Body of pancreas (tissue), 4 donors: ENCODE measurements around the gene MTMR11. TPM values are rescaled to one million over a fixed set of nuclear protein-coding genes. Genes with fewer than 3 reads are reported as not detected.
"Not testable (repeated sequence)": the region's sequence is repeated elsewhere in the genome, so short reads cannot be mapped to it uniquely, and the experiment has no call there.

ENCODE experiments used
- ATAC-seq: fragments of 150-250 bp; one replicate; pipeline ENCODE4 v1.9.1; 2016
- DNase-seq, 4 donors: peaks; one replicate each; pipeline ENCODE4 v3.0.0-alpha.2; 2019
- H3K27ac ChIP-seq, 4 donors: fragments of 200-600 bp; sonication (generic); 1 replicate in 3 of 4; 2 replicates in 1 of 4; pipeline versions ENCODE4 v1.5.1 to v1.6.1; 2016 to 2019; ENCODE audit warnings: mild to moderate bottlenecking in 1 of 4, mixed read lengths in 1 of 4, moderate library complexity in 1 of 4
- H3K27me3 ChIP-seq, 2 donors: fragments of 200-600 bp; sonication (generic); one replicate each; pipeline ENCODE4 v1.6.0; 2016; ENCODE audit warnings: mild to moderate bottlenecking in 1 of 2
- H3K36me3 ChIP-seq, 2 donors: fragments of 200-600 bp; sonication (generic); replicated peaks in 1 of 2; 2 replicates each; pipeline ENCODE4 v1.5.1; 2016; ENCODE audit warnings: low read depth in 2 of 2; ENCODE audit not compliant: insufficient read depth in 1 of 2
- H3K4me1 ChIP-seq: fragments of 200-600 bp; sonication (generic); one replicate; pipeline ENCODE4 v1.6.0; 2016
- H3K4me3 ChIP-seq, 2 donors: fragments of 200-600 bp; sonication (generic); 1 replicate in 1 of 2; 2 replicates in 1 of 2; pipeline ENCODE4 v1.5.1; 2016 to 2019
- H3K9me3 ChIP-seq, 3 donors: fragments of 200-600 bp; sonication (generic); 1 replicate in 2 of 3; 2 replicates in 1 of 3; pipeline ENCODE4 v1.5.1; 2016
- POLR2A ChIP-seq, 3 donors: fragments of 450-650 bp; IDR thresholded peaks; one replicate each; pipeline ENCODE4 v1.6.1; 2016; ENCODE audit warnings: antibody characterized with exemption in 3 of 3, mild to moderate bottlenecking in 2 of 3
- WGBS, 2 donors: methylation state at CpG; one replicate each; pipeline ENCODE4 v1.1.5; 2017; 5-methylcytosine and 5-hydroxymethylcytosine counted together
- intact Hi-C: fragments of 100-400 bp; cut with DNase I; formaldehyde crosslinking; loops from one replicate; pipeline ENCODE4 v1.15.1; 2023
- total RNA-seq, 2 donors: library from RNA; depleted of rRNA; stranded (reverse); fragments of >200 nt; gene quantifications; one replicate each; pipeline ENCODE4 v1.1.0, GENCODE V29; 2016
- TF ChIP-seq, protein P1 (sequence below), 7 experiments: fragments of 450-650 bp in 4 of 7; fragments of 200-600 bp in 3 of 7; sonication (generic) in 3 of 7; IDR thresholded peaks; one replicate each; pipeline ENCODE4 v1.5.1; 2016 to 2019; ENCODE audit warnings: antibody characterized with exemption in 7 of 7

MTMR11 gene
- total RNA-seq, 2 donors from 2014 or later = 3.0 to 28.3 TPM

DNA sequence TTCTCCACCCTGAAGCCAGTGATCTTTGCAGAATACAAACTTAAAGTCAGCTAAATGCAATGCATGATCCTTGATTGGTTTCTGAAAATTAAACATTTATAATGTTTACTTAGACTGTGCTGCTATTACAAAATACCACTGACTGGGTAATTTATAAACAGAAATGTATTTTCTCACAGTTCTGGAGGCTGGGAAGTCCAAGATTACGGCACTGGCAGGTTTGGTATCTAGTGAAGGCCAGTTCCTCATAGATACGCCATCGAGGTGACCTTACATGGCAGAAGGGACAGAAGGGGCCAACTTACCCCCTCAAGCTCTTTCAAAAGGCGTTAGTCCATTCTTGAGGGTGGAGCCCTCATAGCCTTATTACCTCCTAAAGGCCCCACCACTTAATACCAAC lies 40.1 kb downstream of the MTMR11 start:
- intact Hi-C loops = no loop called here
- no peaks in the 10 kb centered on the region for H3K27me3 ChIP-seq

DNA sequence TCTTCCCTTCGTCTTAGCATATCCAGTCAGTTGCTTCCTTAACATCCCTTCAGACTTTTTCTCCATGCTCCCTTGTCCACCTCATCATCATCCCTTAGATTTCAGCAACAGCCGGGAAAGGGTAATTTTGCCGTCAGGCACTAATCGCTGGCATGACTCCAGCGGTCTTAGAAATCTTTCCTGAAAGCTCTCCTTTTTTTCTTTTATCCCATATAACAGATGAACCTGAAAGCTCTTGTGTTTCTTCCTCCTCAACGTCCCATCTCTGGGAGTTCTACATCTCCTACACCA lies 47.7 kb downstream of the MTMR11 start:
- Histone ChIP-seq H3K27me3 (no peaks in the 10 kb centered on the region), H3K4me3 (peak overlapping the region; percentile 1 to 28), H3K4me1 (peaks cover 27% of the 10 kb centered on the region), H3K9me3 (no peaks in the 10 kb centered on the region), H3K36me3 (no peaks in the 10 kb centered on the region), H3K27ac (peak overlapping the region; percentile 98 to 100 (median 100))
- WGBS, 2 donors = 16 to 19% methylated on average over 6 of the region's 6 CpGs
- intact Hi-C loops = no loop called here
- ATAC-seq (no peak), DNase-seq (peak; percentile 45 to 51 (median 48))
- no peak for TF ChIP-seq POLR2A (IDR thresholded peaks at IDR 0.05)
- TF ChIP-seq, protein P1, sequence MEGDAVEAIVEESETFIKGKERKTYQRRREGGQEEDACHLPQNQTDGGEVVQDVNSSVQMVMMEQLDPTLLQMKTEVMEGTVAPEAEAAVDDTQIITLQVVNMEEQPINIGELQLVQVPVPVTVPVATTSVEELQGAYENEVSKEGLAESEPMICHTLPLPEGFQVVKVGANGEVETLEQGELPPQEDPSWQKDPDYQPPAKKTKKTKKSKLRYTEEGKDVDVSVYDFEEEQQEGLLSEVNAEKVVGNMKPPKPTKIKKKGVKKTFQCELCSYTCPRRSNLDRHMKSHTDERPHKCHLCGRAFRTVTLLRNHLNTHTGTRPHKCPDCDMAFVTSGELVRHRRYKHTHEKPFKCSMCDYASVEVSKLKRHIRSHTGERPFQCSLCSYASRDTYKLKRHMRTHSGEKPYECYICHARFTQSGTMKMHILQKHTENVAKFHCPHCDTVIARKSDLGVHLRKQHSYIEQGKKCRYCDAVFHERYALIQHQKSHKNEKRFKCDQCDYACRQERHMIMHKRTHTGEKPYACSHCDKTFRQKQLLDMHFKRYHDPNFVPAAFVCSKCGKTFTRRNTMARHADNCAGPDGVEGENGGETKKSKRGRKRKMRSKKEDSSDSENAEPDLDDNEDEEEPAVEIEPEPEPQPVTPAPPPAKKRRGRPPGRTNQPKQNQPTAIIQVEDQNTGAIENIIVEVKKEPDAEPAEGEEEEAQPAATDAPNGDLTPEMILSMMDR (IDR thresholded peaks at IDR 0.05) = no peak

More for the DNA sequence above, 40.1 kb downstream of the MTMR11 start:
- Histone ChIP-seq H3K36me3 (no peaks in the 10 kb centered on the region), H3K4me3 (no peak overlapping the region), H3K27ac (no peak overlapping the region), H3K4me1 (peaks cover 9% of the 10 kb centered on the region), H3K9me3 (no peaks in the 10 kb centered on the region)
- TF ChIP-seq, protein P1 (IDR thresholded peaks at IDR 0.05) = no peak
- TF ChIP-seq POLR2A (IDR thresholded peaks at IDR 0.05) = no peak
- DNase-seq = no peak
- WGBS, 2 donors = 89 to 92% methylated on average over 4 of the region's 4 CpGs
- no peak for ATAC-seq

DNA sequence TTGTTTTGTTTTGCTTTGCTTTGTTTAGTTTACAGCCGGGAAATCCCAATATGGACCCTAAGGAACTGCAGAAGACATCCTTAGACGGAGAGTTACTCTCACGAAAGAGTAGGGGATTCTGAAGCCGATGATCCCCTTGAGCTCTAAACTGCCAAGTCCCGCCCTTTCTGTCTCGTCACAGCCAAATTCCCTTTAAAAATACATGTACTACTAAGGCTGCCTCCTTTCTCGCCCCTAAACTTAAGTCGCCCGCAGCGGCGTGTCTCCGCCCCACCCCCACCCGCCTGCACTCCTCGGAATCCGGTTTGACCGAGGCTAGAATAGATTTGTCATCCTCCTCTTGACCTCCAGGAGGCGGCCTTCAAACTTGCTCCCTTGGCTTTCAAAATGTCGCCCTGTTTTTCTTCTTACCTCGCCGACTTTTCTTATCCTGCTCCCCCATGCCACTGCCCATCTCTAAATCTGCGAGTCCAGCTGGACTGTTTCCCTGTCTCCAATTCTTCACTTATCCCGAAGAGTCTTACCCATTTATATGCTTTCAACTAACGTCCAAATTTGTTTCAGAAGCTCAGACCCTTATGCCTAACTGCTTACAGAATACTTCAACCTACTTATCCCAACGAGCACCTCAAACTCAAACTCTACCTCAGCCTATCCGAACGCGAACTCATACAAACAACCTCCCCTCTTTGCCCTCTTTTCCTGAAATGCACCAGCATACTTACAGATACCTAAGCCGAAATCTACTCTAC lies 48.3 kb downstream of the MTMR11 start:
- Histone ChIP-seq H3K4me1 (peaks cover 31% of the 10 kb centered on the region), H3K36me3 (no peaks in the 10 kb centered on the region), H3K27me3 (no peaks in the 10 kb centered on the region), H3K27ac (peak overlapping the region; percentile 98 to 100 (median 100)), H3K4me3 (peak overlapping the region; percentile 1 to 28), H3K9me3 (no peaks in the 10 kb centered on the region)
- intact Hi-C loops = no loop called here
- 2% methylated on average over 28 of the region's 28 CpGs for WGBS, 2 donors
- peak; percentile 84 to 89 (median 86) for DNase-seq
- TF ChIP-seq, protein P1 (IDR thresholded peaks at IDR 0.05) = peak in 6 of 7 experiments; percentile 30 to 77 (median 58)
- peak in 1 of 3 donors; percentile 74 for TF ChIP-seq POLR2A (IDR thresholded peaks at IDR 0.05)
- peak; percentile 35 for ATAC-seq

DNA sequence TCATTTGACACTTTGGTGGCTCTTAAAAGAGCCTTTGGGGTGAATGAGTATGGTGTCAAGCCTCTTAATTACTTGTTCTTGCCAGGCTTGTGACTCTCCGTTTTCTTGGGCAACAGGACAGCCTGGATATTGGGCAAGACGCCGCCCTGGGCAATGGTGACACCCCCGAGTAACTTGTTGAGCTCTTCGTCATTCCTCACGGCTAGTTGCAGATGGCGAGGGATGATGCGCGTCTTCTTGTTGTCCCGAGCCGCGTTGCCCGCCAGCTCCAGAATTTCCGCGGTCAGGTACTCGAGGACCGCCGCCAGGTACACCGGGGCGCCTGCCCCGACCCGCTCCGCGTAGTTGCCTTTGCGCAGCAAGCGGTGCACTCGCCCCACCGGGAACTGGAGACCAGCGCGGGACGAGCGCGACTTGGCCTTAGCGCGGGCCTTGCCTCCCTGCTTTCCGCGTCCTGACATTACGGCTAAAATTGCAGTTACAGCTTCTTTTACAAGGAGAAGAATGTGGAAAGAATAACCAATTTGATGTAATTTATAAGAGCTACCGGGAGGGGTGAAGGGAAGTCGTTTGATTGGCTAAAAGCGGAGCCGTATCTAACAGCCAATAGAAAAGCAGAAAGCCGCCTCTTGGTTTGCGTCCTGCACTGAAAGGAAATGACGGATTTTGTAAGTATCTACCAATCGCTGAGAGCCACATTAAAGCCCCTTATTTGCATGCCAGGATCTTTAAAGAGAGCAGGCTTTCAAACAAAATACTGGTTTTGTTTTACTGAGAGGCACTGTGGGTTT lies 49.0 kb downstream of the MTMR11 start:
- ATAC-seq = peak; percentile 69
- Histone ChIP-seq H3K4me3 (peak overlapping the region in 1 of 2 donors; percentile 28), H3K36me3 (no peaks in the 10 kb centered on the region), H3K4me1 (peaks cover 31% of the 10 kb centered on the region), H3K27me3 (no peaks in the 10 kb centered on the region), H3K27ac (peak overlapping the region; percentile 98 to 100 (median 100)), H3K9me3 (no peaks in the 10 kb centered on the region)
- 1% methylated on average over 34 to 42 of the region's 46 CpGs for whole genome bisulfite sequencing, 2 donors
- intact Hi-C loops = no loop called here
- peak; percentile 89 to 96 (median 95) for TF ChIP-seq POLR2A (IDR thresholded peaks at IDR 0.05)
- TF ChIP-seq, protein P1 (IDR thresholded peaks at IDR 0.05) = peak in 3 of 7 experiments; percentile 19 to 30 (median 20)
- DNase-seq = peak; percentile 82 to 97 (median 90)

DNA sequence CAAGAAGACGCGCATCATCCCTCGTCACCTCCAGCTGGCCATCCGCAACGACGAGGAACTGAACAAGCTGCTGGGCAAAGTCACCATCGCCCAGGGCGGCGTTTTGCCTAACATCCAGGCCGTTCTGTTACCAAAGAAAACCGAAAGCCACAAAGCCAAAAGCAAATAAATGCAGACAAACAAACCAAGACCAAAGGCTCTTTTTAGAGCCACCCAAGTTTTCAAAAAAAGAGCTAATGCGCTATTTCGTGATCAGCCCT lies 49.6 kb downstream of the MTMR11 start:
- H3K4me3 ChIP-seq = peak overlapping the region in 1 of 2 donors; percentile 28
- ATAC-seq, H3K36me3 ChIP-seq, H3K9me3 ChIP-seq, intact Hi-C loops, H3K27me3 ChIP-seq, DNase-seq: not testable (repeated sequence)
- peak overlapping the region; percentile 98 to 100 (median 100) for H3K27ac ChIP-seq
- WGBS, 2 donors = 1% methylated on average over 12 to 13 of the region's 13 CpGs
- peaks cover 31% of the 10 kb centered on the region for H3K4me1 ChIP-seq
